ENCODE results near the gene S100G. TPM values are rescaled to one million over a fixed set of nuclear protein-coding genes. Genes with fewer than 3 reads are reported as not detected.
"Not testable (repeated sequence)": the region's sequence is repeated elsewhere in the genome, so short reads cannot be mapped to it uniquely, and the experiment has no call there.

The S100G gene, protein sequence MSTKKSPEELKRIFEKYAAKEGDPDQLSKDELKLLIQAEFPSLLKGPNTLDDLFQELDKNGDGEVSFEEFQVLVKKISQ
- total RNA-seq, result not detected

- Histone ChIP-seq H3K4me1 (no peaks in the 10 kb centered on the region), H3K9me3 (no peaks in the 10 kb centered on the region), H3K4me3 (no peak within 1 kb of the TSS), H3K27me3 (no peaks in the 10 kb centered on the region), H3K27ac (no peak within 1 kb of the TSS), H3K36me3 (no peaks in the 10 kb centered on the region)
- DNase-seq, result no peak
- no peak for TF ChIP-seq POLR2A (IDR thresholded peaks at IDR 0.05)
- TF ChIP-seq, protein P1, sequence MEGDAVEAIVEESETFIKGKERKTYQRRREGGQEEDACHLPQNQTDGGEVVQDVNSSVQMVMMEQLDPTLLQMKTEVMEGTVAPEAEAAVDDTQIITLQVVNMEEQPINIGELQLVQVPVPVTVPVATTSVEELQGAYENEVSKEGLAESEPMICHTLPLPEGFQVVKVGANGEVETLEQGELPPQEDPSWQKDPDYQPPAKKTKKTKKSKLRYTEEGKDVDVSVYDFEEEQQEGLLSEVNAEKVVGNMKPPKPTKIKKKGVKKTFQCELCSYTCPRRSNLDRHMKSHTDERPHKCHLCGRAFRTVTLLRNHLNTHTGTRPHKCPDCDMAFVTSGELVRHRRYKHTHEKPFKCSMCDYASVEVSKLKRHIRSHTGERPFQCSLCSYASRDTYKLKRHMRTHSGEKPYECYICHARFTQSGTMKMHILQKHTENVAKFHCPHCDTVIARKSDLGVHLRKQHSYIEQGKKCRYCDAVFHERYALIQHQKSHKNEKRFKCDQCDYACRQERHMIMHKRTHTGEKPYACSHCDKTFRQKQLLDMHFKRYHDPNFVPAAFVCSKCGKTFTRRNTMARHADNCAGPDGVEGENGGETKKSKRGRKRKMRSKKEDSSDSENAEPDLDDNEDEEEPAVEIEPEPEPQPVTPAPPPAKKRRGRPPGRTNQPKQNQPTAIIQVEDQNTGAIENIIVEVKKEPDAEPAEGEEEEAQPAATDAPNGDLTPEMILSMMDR (IDR thresholded peaks at IDR 0.05), result no peak
- intact Hi-C loops (cut with DNase I; ENCODE audit: low total_unique reads), result no loop called here
These were observed at the start of gene S100G for GRCh38 chrX:16649858-16650257. S100G (plus strand) TSS chrX:16650158; CDS start chrX:16651007, 849 bp downstream.

- DNase-seq, result no peak
- no peaks in the 10 kb centered on the region for H3K4me1 ChIP-seq
- no peak overlapping the region for H3K27ac ChIP-seq
- H3K36me3 ChIP-seq, result no peaks in the 10 kb centered on the region
- intact Hi-C loops (cut with DNase I; ENCODE audit: low total_unique reads), result no loop called here
- H3K9me3 ChIP-seq, result no peaks in the 10 kb centered on the region
- no peak for TF ChIP-seq POLR2A (IDR thresholded peaks at IDR 0.05)
- TF ChIP-seq, protein P1 (IDR thresholded peaks at IDR 0.05), result no peak
- no peak overlapping the region for H3K4me3 ChIP-seq
- no peaks in the 10 kb centered on the region for H3K27me3 ChIP-seq
These were observed 48.1 kb upstream of the S100G start for GRCh38 chrX:16601885-16602284.

- H3K4me1 ChIP-seq; H3K36me3 ChIP-seq; H3K27ac ChIP-seq; H3K9me3 ChIP-seq; DNase-seq; H3K4me3 ChIP-seq; H3K27me3 ChIP-seq; intact Hi-C loops (cut with DNase I; ENCODE audit: low total_unique reads): not testable (repeated sequence)
These were observed 46.7 kb upstream of the S100G start for GRCh38 chrX:16603235-16603634.

GRCh38 chrX:16603822-16604221 lies 46.1 kb upstream of the S100G start:
- no peak overlapping the region for H3K27ac ChIP-seq
- no peak for TF ChIP-seq POLR2A (IDR thresholded peaks at IDR 0.05)
- TF ChIP-seq, protein P1 (IDR thresholded peaks at IDR 0.05), result no peak
- no peaks in the 10 kb centered on the region for H3K36me3 ChIP-seq
- no peaks in the 10 kb centered on the region for H3K27me3 ChIP-seq
- H3K9me3 ChIP-seq, result no peaks in the 10 kb centered on the region
- no peak for DNase-seq
- intact Hi-C loops (cut with DNase I; ENCODE audit: low total_unique reads), result no loop called here
- no peaks in the 10 kb centered on the region for H3K4me1 ChIP-seq
- no peak overlapping the region for H3K4me3 ChIP-seq

- H3K9me3 ChIP-seq, result no peaks in the 10 kb centered on the region
- TF ChIP-seq, protein P1 (IDR thresholded peaks at IDR 0.05), result no peak
- no peak for TF ChIP-seq POLR2A (IDR thresholded peaks at IDR 0.05)
- no peaks in the 10 kb centered on the region for H3K27me3 ChIP-seq
- H3K4me1 ChIP-seq, result no peaks in the 10 kb centered on the region
- intact Hi-C loops (cut with DNase I; ENCODE audit: low total_unique reads), result no loop called here
- no peak for DNase-seq
- no peak overlapping the region for H3K4me3 ChIP-seq
- H3K27ac ChIP-seq, result no peak overlapping the region
- H3K36me3 ChIP-seq, result no peaks in the 10 kb centered on the region
These were observed 45.6 kb upstream of the S100G start for GRCh38 chrX:16604337-16604736.

DNA sequence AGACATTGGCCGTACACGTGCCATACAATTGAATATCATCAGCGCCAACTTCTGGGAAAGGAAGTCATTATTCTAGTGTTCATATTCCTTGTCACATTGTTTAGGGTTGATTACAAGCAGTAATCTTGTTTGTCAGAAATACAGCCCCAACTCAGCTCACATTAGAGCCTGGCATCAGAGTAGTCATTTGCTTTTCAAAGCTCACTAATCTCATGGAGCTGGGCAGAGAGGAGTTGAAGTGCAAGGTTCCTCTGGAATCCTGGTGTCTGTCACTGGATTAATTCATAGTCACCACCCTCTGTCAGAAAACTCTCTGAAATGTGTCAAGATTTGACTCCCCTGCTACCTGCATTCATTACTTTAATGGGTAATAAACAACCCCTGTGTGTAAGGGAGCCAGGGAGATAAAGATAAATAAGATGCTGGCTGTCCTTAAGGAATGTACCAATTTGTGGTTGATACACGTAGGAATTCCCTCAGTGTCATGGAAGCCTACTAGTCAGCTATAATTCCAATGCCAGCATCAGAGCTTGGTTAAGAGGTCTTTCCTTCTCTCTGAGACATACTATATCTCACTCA lies 43.7 kb upstream of the S100G start:
- no peaks in the 10 kb centered on the region for H3K4me1 ChIP-seq
- H3K27ac ChIP-seq, result no peak overlapping the region
- no peaks in the 10 kb centered on the region for H3K36me3 ChIP-seq
- intact Hi-C loops (cut with DNase I; ENCODE audit: low total_unique reads), result no loop called here
- no peaks in the 10 kb centered on the region for H3K27me3 ChIP-seq
- no peak for DNase-seq
- no peaks in the 10 kb centered on the region for H3K9me3 ChIP-seq
- TF ChIP-seq, protein P1 (IDR thresholded peaks at IDR 0.05), result no peak
- TF ChIP-seq POLR2A (IDR thresholded peaks at IDR 0.05), result no peak
- H3K4me3 ChIP-seq, result no peak overlapping the region

Data from uterus (tissue), 4 donors.